ENCODE data around the gene PGA5.
"Not testable (repeated sequence)": the region's sequence is repeated elsewhere in the genome, so short reads cannot be mapped to it uniquely, and the experiment has no call there.

The PGA5 gene

GRCh38 chr11:61240875-61241274 is at the start of gene PGA5:
Gene PGA5 (plus strand): TSS chr11:61241175. CDS start chr11:61241227, 52 bp downstream.
- DNase-seq (ENCODE audit: low read depth in 2 of 2, low spot score in 1 of 2): not testable (repeated sequence)

GRCh38 chr11:61193596-61193995 is 47.4 kb upstream of the PGA5 start:
- no peak for DNase-seq (ENCODE audit: low read depth in 2 of 2, low spot score in 1 of 2)

GRCh38 chr11:61194169-61194671 is 46.8 kb upstream of the PGA5 start:
- no peak for DNase-seq (ENCODE audit: low read depth in 2 of 2, low spot score in 1 of 2)

GRCh38 chr11:61194981-61195695 is 45.8 kb upstream of the PGA5 start:
- no peak for DNase-seq (ENCODE audit: low read depth in 2 of 2, low spot score in 1 of 2)

- no peak for DNase-seq (ENCODE audit: low read depth in 2 of 2, low spot score in 1 of 2)
These were observed 45.3 kb upstream of the PGA5 start for GRCh38 chr11:61195719-61196118.

- DNase-seq (ENCODE audit: low read depth in 2 of 2, low spot score in 1 of 2): no peak
These were observed 42.6 kb upstream of the PGA5 start for GRCh38 chr11:61198361-61198760.

GRCh38 chr11:61198948-61199523 is 41.9 kb upstream of the PGA5 start:
- no peak for DNase-seq (ENCODE audit: low read depth in 2 of 2, low spot score in 1 of 2)

GRCh38 chr11:61201476-61201875 is 39.5 kb upstream of the PGA5 start:
- no peak for DNase-seq (ENCODE audit: low read depth in 2 of 2, low spot score in 1 of 2)

GRCh38 chr11:61202950-61203746 is 37.8 kb upstream of the PGA5 start, which contains the start of gene PGA3:
Gene PGA3 (plus strand): TSS chr11:61203515. CDS start chr11:61203565, 50 bp downstream.
- not testable (repeated sequence) for DNase-seq (ENCODE audit: low read depth in 2 of 2, low spot score in 1 of 2)

- DNase-seq (ENCODE audit: low read depth in 2 of 2, low spot score in 1 of 2): not testable (repeated sequence)
These were observed 37.1 kb upstream of the PGA5 start for GRCh38 chr11:61203873-61204272.

GRCh38 chr11:61204502-61205059 is 36.4 kb upstream of the PGA5 start:
- not testable (repeated sequence) for DNase-seq (ENCODE audit: low read depth in 2 of 2, low spot score in 1 of 2)

GRCh38 chr11:61207636-61208310 is 33.2 kb upstream of the PGA5 start:
- not testable (repeated sequence) for DNase-seq (ENCODE audit: low read depth in 2 of 2, low spot score in 1 of 2)

- DNase-seq (ENCODE audit: low read depth in 2 of 2, low spot score in 1 of 2): not testable (repeated sequence)
These were observed 30.3 kb upstream of the PGA5 start for GRCh38 chr11:61210629-61211028.

- not testable (repeated sequence) for DNase-seq (ENCODE audit: low read depth in 2 of 2, low spot score in 1 of 2)
These were observed 29.5 kb upstream of the PGA5 start for GRCh38 chr11:61211327-61211952.

GRCh38 chr11:61212202-61212601 is 28.8 kb upstream of the PGA5 start:
- not testable (repeated sequence) for DNase-seq (ENCODE audit: low read depth in 2 of 2, low spot score in 1 of 2)

GRCh38 chr11:61213711-61214324 is 27.2 kb upstream of the PGA5 start:
- DNase-seq (ENCODE audit: low read depth in 2 of 2, low spot score in 1 of 2): not testable (repeated sequence)

GRCh38 chr11:61218306-61218705 is 22.7 kb upstream of the PGA5 start:
- DNase-seq (ENCODE audit: low read depth in 2 of 2, low spot score in 1 of 2): not testable (repeated sequence)

- not testable (repeated sequence) for DNase-seq (ENCODE audit: low read depth in 2 of 2, low spot score in 1 of 2)
These were observed 22.0 kb upstream of the PGA5 start for GRCh38 chr11:61219016-61219415.

GRCh38 chr11:61222047-61222446 is 18.9 kb upstream of the PGA5 start, which contains the start of gene PGA4:
Gene PGA4 (plus strand): TSS chr11:61222347. CDS start chr11:61222401, 54 bp downstream.
- not testable (repeated sequence) for DNase-seq (ENCODE audit: low read depth in 2 of 2, low spot score in 1 of 2)

- DNase-seq (ENCODE audit: low read depth in 2 of 2, low spot score in 1 of 2): not testable (repeated sequence)
These were observed 18.3 kb upstream of the PGA5 start for GRCh38 chr11:61222692-61223091.

Data from stimulated activated CD8-positive, alpha-beta memory T cell treated with anti-CD3 and anti-CD28 coated beads, Interleukin-4, amount 100 ng/mL, for 4 hours (primary cell).